Endothelial cell of umbilical vein (primary cell): ENCODE results near the gene TTC22. TPM values are rescaled to one million over a fixed set of nuclear protein-coding genes. Genes with fewer than 3 reads are reported as not detected.

Experiments
- BruUV-seq: library from RNA; stranded (reverse); fragments of 400-500 nt; replicated peaks from 2 replicates; lab custom pipeline; 2021; lab: Mats Ljungman, UMichigan
- CTCF ChIA-PET: fragments of 300-600, 350-600 bp; sonication (Branson Sonifier 250); formaldehyde crosslinking; loops from one replicate; lab custom pipeline; 2021; ENCODE audit warnings: antibody characterized with exemption, inconsistent platforms; lab: Charles Lee
- POLR2A ChIA-PET: fragments of 300-600, 350-600 bp; sonication (Branson Sonifier 250); formaldehyde crosslinking; loops from one replicate; lab custom pipeline; 2021; ENCODE audit warnings: antibody characterized with exemption, inconsistent platforms; lab: Charles Lee
- DNase-seq: peaks from one replicate; pipeline ENCODE4 v3.0.0-alpha.2; 2011; ENCODE audit warnings: low read depth, low spot score
- FAIRE-seq: peaks from 2 replicates; lab custom pipeline; 2011; peaks lifted over from hg19 to GRCh38; lab: Jason Lieb, UNC
- H2AFZ ChIP-seq: 2 replicates; pipeline ENCODE4 v1.6.0; 2012; ENCODE audit warnings: low read depth, low read length, control low read depth, inconsistent platforms
- H3K27ac ChIP-seq: 2 replicates; pipeline ENCODE4 v1.5.1; 2011; ENCODE audit warnings: low read depth, mild to moderate bottlenecking, control low read depth, low read length, moderate library complexity; ENCODE audit not compliant: insufficient read depth
- H3K27me3 ChIP-seq, 2 experiments: 2 replicates each; pipeline versions ENCODE4 v1.6.0 to v1.6.1; 2011; ENCODE audit warnings: low read length in 2 of 2, mixed read lengths in 1 of 2; ENCODE audit not compliant: control insufficient read depth in 2 of 2, insufficient read depth in 2 of 2
- H3K36me3 ChIP-seq, 2 experiments: 2 replicates in 1 of 2; 3 replicates in 1 of 2; pipeline ENCODE4 v1.5.1; 2011; ENCODE audit warnings: low read length in 2 of 2, mild to moderate bottlenecking in 1 of 2, moderate library complexity in 1 of 2; ENCODE audit not compliant: control insufficient read depth in 2 of 2, insufficient read depth in 2 of 2; ENCODE audit errors: extremely low read depth in 1 of 2
- H3K4me1 ChIP-seq: 3 replicates; pipeline ENCODE4 v1.5.1; 2011; ENCODE audit warnings: mild to moderate bottlenecking, low read length; ENCODE audit not compliant: control insufficient read depth, insufficient read depth; ENCODE audit errors: extremely low read depth
- H3K4me2 ChIP-seq: 2 replicates; pipeline ENCODE4 v1.6.1; 2011; ENCODE audit warnings: low read length, control low read depth, mixed read lengths; ENCODE audit not compliant: insufficient read depth
- H3K4me3 ChIP-seq, 3 experiments: fragments of 200-600 bp in 1 of 3; sonication (generic), shearing (Covaris generic) in 1 of 3; replicated peaks in 1 of 3; 2 replicates each; pipeline ENCODE4 v1.5.1; 2011 to 2016; ENCODE audit warnings: control low read depth in 3 of 3, low read length in 3 of 3, mild to moderate bottlenecking in 2 of 3, inconsistent platforms in 1 of 3, low read depth in 1 of 3, moderate library complexity in 1 of 3; ENCODE audit not compliant: insufficient read depth in 1 of 3
- H3K79me2 ChIP-seq: 2 replicates; pipeline ENCODE4 v1.6.0; 2012; ENCODE audit warnings: low read length, inconsistent platforms; ENCODE audit not compliant: control insufficient read depth, insufficient read depth
- H3K9ac ChIP-seq: replicated peaks from 2 replicates; pipeline ENCODE3; 2011; ENCODE audit warnings: low read length, control low read depth; ENCODE audit not compliant: insufficient read depth; ENCODE audit errors: extremely low read depth
- H3K9me1 ChIP-seq: replicated peaks from 3 replicates; pipeline ENCODE4 v1.6.0; 2011; ENCODE audit warnings: mild to moderate bottlenecking, low read length; ENCODE audit not compliant: control insufficient read depth, insufficient read depth; ENCODE audit errors: extremely low read depth
- H3K9me3 ChIP-seq: replicated peaks from 2 replicates; pipeline ENCODE4 v1.5.1; 2012; ENCODE audit warnings: low read length, inconsistent platforms; ENCODE audit not compliant: control insufficient read depth, insufficient read depth
- H4K20me1 ChIP-seq: replicated peaks from 2 replicates; pipeline ENCODE3; 2011; ENCODE audit warnings: mild to moderate bottlenecking, low read length; ENCODE audit not compliant: control insufficient read depth, insufficient read depth; ENCODE audit errors: extremely low read depth
- CTCF ChIP-seq, 2 donors: IDR thresholded peaks; 1 replicate in 1 of 2; 2 replicates in 1 of 2; pipeline ENCODE4 v1.5.1; 2011; ENCODE audit warnings: low read length in 2 of 2, mild to moderate bottlenecking in 2 of 2, moderate library complexity in 2 of 2, control low read depth in 1 of 2, inconsistent platforms in 1 of 2, low read depth in 1 of 2; ENCODE audit not compliant: insufficient read depth in 1 of 2; ENCODE audit errors: extremely low read depth in 1 of 2
- EZH2 ChIP-seq: IDR thresholded peaks from 2 replicates; pipeline ENCODE4 v1.6.1; 2012; ENCODE audit warnings: borderline replicate concordance, low read depth, mild to moderate bottlenecking, moderate library complexity, low read length, inconsistent platforms; ENCODE audit not compliant: severe bottlenecking
- FOS ChIP-seq: IDR thresholded peaks from 2 replicates; pipeline ENCODE4 v1.6.1; 2011; ENCODE audit warnings: mild to moderate bottlenecking, low read length, moderate library complexity, borderline replicate concordance; ENCODE audit not compliant: insufficient read depth
- GATA2 ChIP-seq: IDR thresholded peaks from 2 replicates; pipeline ENCODE4 v1.7.0; 2011; ENCODE audit warnings: low read depth, mild to moderate bottlenecking, moderate library complexity, mixed read lengths, low read length; ENCODE audit not compliant: insufficient read length, insufficient read depth
- JUN ChIP-seq: IDR thresholded peaks from 2 replicates; pipeline ENCODE4 v1.6.1; 2011; ENCODE audit warnings: borderline replicate concordance, low read depth; ENCODE audit not compliant: insufficient read length, insufficient read depth
- MAX ChIP-seq: IDR thresholded peaks from 2 replicates; pipeline ENCODE4 v1.6.1; 2011; ENCODE audit not compliant: insufficient read depth, insufficient read length
- MYC ChIP-seq: IDR thresholded peaks from one replicate; pipeline ENCODE4 v1.6.1; 2011; ENCODE audit warnings: mild to moderate bottlenecking, low read depth, low read length
- POLR2A ChIP-seq: IDR thresholded peaks from 2 replicates; pipeline ENCODE4 v1.6.1; 2012; ENCODE audit warnings: low read depth, mild to moderate bottlenecking, control low read depth, low read length
- POLR2AphosphoS5 ChIP-seq: IDR thresholded peaks from 2 replicates; pipeline ENCODE4 v1.6.1; 2012; ENCODE audit warnings: low read depth, mild to moderate bottlenecking, control low read depth, low read length, moderate library complexity; ENCODE audit not compliant: insufficient read depth
- dilution Hi-C: fragments of 300-500 bp; cut with MboI; formaldehyde crosslinking; loops from one replicate; pipeline ENCODE4 v1.15.0; 2019; ENCODE audit warnings: low sequenced_read_pairs; ENCODE audit not compliant: extremely low pct_ligation_motif_present
- intact Hi-C: fragments of 100-400 bp; cut with micrococcal nuclease; formaldehyde crosslinking; loops from one replicate; pipeline ENCODE4 v1.10.0; 2022
- polyA plus RNA-seq, 4 experiments: library from polyadenylated mRNA; depleted of rRNA in 3 of 4; stranded (reverse) in 3 of 4; unstranded in 1 of 4; fragments of >200 nt; gene quantifications; 2 replicates each; pipeline versions ENCODE4 v1.2.1 to v1.2.3, GENCODE V29; 2011 to 2012; ENCODE audit warnings: missing spikeins in 1 of 4
- total RNA-seq: library from RNA; stranded (reverse); gene quantifications from 2 replicates; pipeline ENCODE4 v1.2.3, GENCODE V29; 2021

The TTC22 gene
- total and polyA plus RNA-seq, 2 donors (not counting 3 experiments of a cell fraction or from before 2014, with no cell fraction given): not detected

- Histone ChIP-seq H3K79me2 (no peaks in the 10 kb centered on the region), H3K4me2 (no peak overlapping the region), H3K4me1 (peaks cover 5% of the 10 kb centered on the region), H3K36me3 (peaks cover 0 to 11% of the 10 kb centered on the region in 2 experiments), H3K9ac (no peak overlapping the region), H2AFZ (no peak overlapping the region), H3K4me3 (no peak overlapping the region), H3K27me3 (no peaks in the 10 kb centered on the region), H4K20me1 (no peaks in the 10 kb centered on the region), H3K27ac (no peak overlapping the region), H3K9me3 (no peaks in the 10 kb centered on the region), H3K9me1 (no peaks in the 10 kb centered on the region)
- intact Hi-C loops (no loop called here), dilution Hi-C loops (no loop called here)
- CTCF ChIA-PET: interaction anchor here (0.7 kb wide), 1 partner anchor 23 kb away, joined by 3 read pairs; no protein-coding TSS in a partner anchor
- DNase-seq (no peak), FAIRE-seq (no peak)
- no peak for TF ChIP-seq MAX
- TF ChIP-seq FOS: no peak
- TF ChIP-seq GATA2: no peak
- no peak for TF ChIP-seq POLR2AphosphoS5
- TF ChIP-seq POLR2A: no peak
- TF ChIP-seq JUN: no peak
- TF ChIP-seq EZH2: no peak
- no peak for TF ChIP-seq MYC
- no peak for TF ChIP-seq CTCF (IDR thresholded peaks at IDR 0.05; ENCODE audit: extremely low read depth in 1 of 2, insufficient read depth in 1 of 2, low read depth in 1 of 2, low read length in 2 of 2)
- no TSS peak for BruUV-seq
- POLR2A ChIA-PET: no interaction called here
Measured at GRCh38 chr1:54758678-54759348, 42.3 kb downstream of the TTC22 start.
